GM20000 (cell line): ENCODE results near the gene BBS2.

Experiments
- DNase-seq: peaks from one replicate; pipeline ENCODE4 v3.0.0; 2012; ENCODE audit warnings: low spot score
- CTCF ChIP-seq: IDR thresholded peaks from 2 replicates; pipeline ENCODE4 v1.5.1; 2012; ENCODE audit warnings: mild to moderate bottlenecking, control low read depth; ENCODE audit errors: extremely low read depth, missing control alignments

Gene BBS2

GRCh38 chr16:56488035-56488434 lies 31.8 kb downstream of the BBS2 start:
- no peak for TF ChIP-seq CTCF
- no peak for DNase-seq

GRCh38 chr16:56483394-56483793 lies 36.4 kb downstream of the BBS2 start:
- DNase-seq, result no peak
- no peak for TF ChIP-seq CTCF

- no peak for DNase-seq
- TF ChIP-seq CTCF, result no peak
Measured at GRCh38 chr16:56482683-56483236, 37.1 kb downstream of the BBS2 start.

GRCh38 chr16:56481468-56482122 lies 38.2 kb downstream of the BBS2 start:
- no peak for TF ChIP-seq CTCF
- no peak for DNase-seq

GRCh38 chr16:56480776-56481467 lies 38.9 kb downstream of the BBS2 start:
- no peak for DNase-seq
- no peak for TF ChIP-seq CTCF

- DNase-seq, result no peak
- TF ChIP-seq CTCF, result no peak
Measured at GRCh38 chr16:56479469-56479868, 40.4 kb downstream of the BBS2 start.

GRCh38 chr16:56478281-56479049 lies 41.4 kb downstream of the BBS2 start:
- DNase-seq, result no peak
- no peak for TF ChIP-seq CTCF
